Liver (tissue), 9 donors: ENCODE results near the gene TSTD2. TPM values are rescaled to one million over a fixed set of nuclear protein-coding genes. Genes with fewer than 3 reads are reported as not detected.
A peak's percentile ranks its signal among the peaks of the same experiment; 100 is the strongest.

Experiments used
- DNase-seq: peaks from one replicate; pipeline ENCODE4 v3.0.0-alpha.2; 2017; ENCODE audit warnings: low spot score
- H3K27ac ChIP-seq, 2 donors: one replicate each; pipeline ENCODE4 v1.7.0; 2013; ENCODE audit warnings: inconsistent platforms in 2 of 2, low read length in 2 of 2, control low read depth in 1 of 2, low read depth in 1 of 2, mild to moderate bottlenecking in 1 of 2
- H3K27me3 ChIP-seq, 4 donors: one replicate each; pipeline versions ENCODE4 v1.6.1 to v1.7.0; 2013; ENCODE audit warnings: low read length in 3 of 4, inconsistent platforms in 1 of 4, mild to moderate bottlenecking in 1 of 4, moderate library complexity in 1 of 4; ENCODE audit not compliant: control insufficient read depth in 4 of 4, insufficient read depth in 4 of 4
- H3K36me3 ChIP-seq, 4 donors: one replicate each; pipeline versions ENCODE4 v1.6.1 to v1.7.0; 2013; ENCODE audit warnings: low read length in 3 of 4, mild to moderate bottlenecking in 3 of 4, low read depth in 1 of 4, moderate library complexity in 1 of 4; ENCODE audit not compliant: control insufficient read depth in 4 of 4, insufficient read depth in 3 of 4
- H3K4me1 ChIP-seq, 4 donors: one replicate each; pipeline versions ENCODE4 v1.6.1 to v1.7.0; 2013; ENCODE audit warnings: low read length in 3 of 4, mild to moderate bottlenecking in 3 of 4, moderate library complexity in 1 of 4; ENCODE audit not compliant: control insufficient read depth in 4 of 4, insufficient read depth in 4 of 4
- H3K4me3 ChIP-seq, 3 donors: one replicate each; pipeline versions ENCODE4 v1.6.1 to v1.7.0; 2013; ENCODE audit warnings: low read length in 3 of 3, control low read depth in 1 of 3, low read depth in 1 of 3, mild to moderate bottlenecking in 1 of 3
- H3K9ac ChIP-seq, 2 donors: one replicate each; pipeline ENCODE4 v1.7.0; 2013; ENCODE audit warnings: low read length in 2 of 2, mild to moderate bottlenecking in 2 of 2, moderate library complexity in 2 of 2, control low read depth in 1 of 2, low read depth in 1 of 2
- H3K9me3 ChIP-seq, 4 donors: one replicate each; pipeline versions ENCODE4 v1.6.1 to v1.7.0; 2013; ENCODE audit warnings: low read length in 3 of 4; ENCODE audit not compliant: control insufficient read depth in 4 of 4
- ATF3 ChIP-seq: IDR thresholded peaks from 2 replicates; pipeline ENCODE4 v1.6.1; 2016; ENCODE audit warnings: antibody characterized with exemption
- CTCF ChIP-seq: fragments of 150-350 bp; IDR thresholded peaks from 2 replicates; pipeline ENCODE4 v1.5.1; 2017; ENCODE audit warnings: improper control_type of control experiment, low read depth, low read length; ENCODE audit not compliant: missing input control
- EGR1 ChIP-seq, 2 donors: IDR thresholded peaks; 2 replicates each; pipeline ENCODE4 v1.6.1; 2016 to 2018; ENCODE audit warnings: antibody characterized with exemption in 2 of 2, low read depth in 2 of 2
- FOXA1 ChIP-seq: IDR thresholded peaks from 2 replicates; pipeline ENCODE4 v1.6.1; 2016; ENCODE audit warnings: antibody characterized with exemption
- FOXA2 ChIP-seq: IDR thresholded peaks from 2 replicates; pipeline ENCODE4 v1.6.1; 2016; ENCODE audit warnings: antibody characterized with exemption
- GABPA ChIP-seq, 2 donors: IDR thresholded peaks in 1 of 2; conservative IDR thresholded peaks in 1 of 2; 2 replicates each; pipeline ENCODE4 v1.6.1; 2016; ENCODE audit warnings: antibody characterized with exemption in 2 of 2, mild to moderate bottlenecking in 1 of 2, moderate library complexity in 1 of 2
- HNF4A ChIP-seq, 2 donors: conservative IDR thresholded peaks; 2 replicates each; pipeline ENCODE4 v1.6.1; 2016; ENCODE audit warnings: antibody characterized with exemption in 2 of 2, mild to moderate bottlenecking in 2 of 2
- HNF4G ChIP-seq: IDR thresholded peaks from 2 replicates; pipeline ENCODE4 v1.6.1; 2016; ENCODE audit warnings: antibody characterized with exemption
- JUND ChIP-seq, 2 donors: IDR thresholded peaks; 2 replicates each; pipeline ENCODE4 v1.6.1; 2016; ENCODE audit warnings: antibody characterized with exemption in 2 of 2
- MAX ChIP-seq: IDR thresholded peaks from 2 replicates; pipeline ENCODE4 v1.6.1; 2016; ENCODE audit warnings: antibody characterized with exemption
- NR2F2 ChIP-seq: IDR thresholded peaks from 2 replicates; pipeline ENCODE4 v1.6.1; 2016; ENCODE audit warnings: antibody characterized with exemption
- RAD21 ChIP-seq, 2 donors: IDR thresholded peaks; 2 replicates each; pipeline ENCODE4 v1.6.1; 2016; ENCODE audit warnings: antibody characterized with exemption in 2 of 2, mild to moderate bottlenecking in 2 of 2
- REST ChIP-seq: IDR thresholded peaks from 2 replicates; pipeline ENCODE4 v1.6.1; 2016; ENCODE audit warnings: antibody characterized with exemption, mild to moderate bottlenecking
- RXRA ChIP-seq, 2 donors: IDR thresholded peaks; 2 replicates each; pipeline ENCODE4 v1.6.1; 2017 to 2018; ENCODE audit warnings: antibody characterized with exemption in 2 of 2, mild to moderate bottlenecking in 1 of 2
- SP1 ChIP-seq: IDR thresholded peaks from 2 replicates; pipeline ENCODE4 v1.6.1; 2018; ENCODE audit warnings: antibody characterized with exemption, mild to moderate bottlenecking
- TAF1 ChIP-seq: conservative IDR thresholded peaks from 2 replicates; pipeline ENCODE4 v1.6.1; 2016; ENCODE audit warnings: antibody characterized with exemption, mild to moderate bottlenecking
- YY1 ChIP-seq: IDR thresholded peaks from 2 replicates; pipeline ENCODE4 v1.6.1; 2016; ENCODE audit warnings: antibody characterized with exemption, mild to moderate bottlenecking
- ZBTB33 ChIP-seq: IDR thresholded peaks from 2 replicates; pipeline ENCODE4 v1.6.1; 2016; ENCODE audit warnings: antibody characterized with exemption
- WGBS: extraction: QIAGEN DNeasy Blood & Tissue Kit; methylation state at CpG from one replicate; pipeline ENCODE4 v1.1.7; 2013; 5-methylcytosine and 5-hydroxymethylcytosine counted together
- polyA plus RNA-seq, 2 donors: library from polyadenylated mRNA; stranded (reverse) in 1 of 2; unstranded in 1 of 2; fragments of 200-250 nt in 1 of 2; fragments of >200 nt in 1 of 2; fragmentation: Nextera tagmentation in 1 of 2; extraction: Ambion mirVana in 1 of 2; gene quantifications; one replicate each; pipeline versions ENCODE4 v1.2.1 to v1.2.3, GENCODE V29; 2013 to 2015
- total RNA-seq, 2 donors: library from RNA; depleted of rRNA; stranded (reverse); fragments of >200 nt; gene quantifications; one replicate each; pipeline ENCODE4 v1.2.3, GENCODE V29; 2014
- donor health status: healthy.
- donor health status: healthy.
- donor health status: healthy.
- donor health status: healthy.
- donor health status: healthy.

The TSTD2 gene
- total and polyA plus RNA-seq, 4 donors, result 4.6 to 13.8 (median 7.1) TPM

GRCh38 chr9:97645720-97646119, 12.6 kb upstream of the TSTD2 start:
- Histone ChIP-seq H3K36me3 (peaks cover 4 to 37% (median 28%) of the 10 kb centered on the region in 4 donors), H3K9ac (peak overlapping the region in 1 of 2 donors; percentile 7), H3K4me1 (peaks cover 0 to 17% (median 13%) of the 10 kb centered on the region in 4 donors), H3K27me3 (no peaks in the 10 kb centered on the region), H3K27ac (no peak overlapping the region), H3K4me3 (no peak overlapping the region), H3K9me3 (no peaks in the 10 kb centered on the region)
- no peak for DNase-seq
- TF ChIP-seq TAF1 (no peak), FOXA1 (no peak), YY1 (no peak), HNF4A (conservative IDR thresholded peaks at IDR 0.05) (peak in 1 of 2 donors; percentile 4)

GRCh38 chr9:97640325-97640724, 7.2 kb upstream of the TSTD2 start:
- no peaks in the 10 kb centered on the region for H3K27me3 ChIP-seq
- DNase-seq, result no peak
- no peak overlapping the region for H3K27ac ChIP-seq
- no peak overlapping the region for H3K9ac ChIP-seq
- 85% methylated on average over 2 of the region's 2 CpGs for WGBS
- no peaks in the 10 kb centered on the region for H3K9me3 ChIP-seq
- TF ChIP-seq TAF1 (no peak), MAX (no peak), GABPA (IDR thresholded peaks at IDR 0.05 in 1 of 2, conservative IDR thresholded peaks at IDR 0.05 in 1 of 2) (no peak), RXRA (IDR thresholded peaks at IDR 0.05) (no peak), NR2F2 (no peak), JUND (IDR thresholded peaks at IDR 0.05) (no peak)
- peaks cover 1 to 29% (median 22%) of the 10 kb centered on the region in 4 donors for H3K4me1 ChIP-seq
- H3K4me3 ChIP-seq, result no peak overlapping the region
- H3K36me3 ChIP-seq, result peaks cover 3 to 25% (median 18%) of the 10 kb centered on the region in 4 donors

- TF ChIP-seq YY1 (no peak), HNF4G (no peak), NR2F2 (no peak), RAD21 (IDR thresholded peaks at IDR 0.05) (no peak), ATF3 (no peak), JUND (IDR thresholded peaks at IDR 0.05) (no peak), RXRA (IDR thresholded peaks at IDR 0.05) (no peak), MAX (no peak), TAF1 (no peak), EGR1 (IDR thresholded peaks at IDR 0.05; ENCODE audit: low read depth in 2 of 2) (no peak), FOXA1 (no peak), HNF4A (conservative IDR thresholded peaks at IDR 0.05) (no peak), CTCF (no peak), ZBTB33 (no peak), GABPA (IDR thresholded peaks at IDR 0.05 in 1 of 2, conservative IDR thresholded peaks at IDR 0.05 in 1 of 2) (no peak), FOXA2 (no peak), SP1 (no peak), REST (no peak)
- H3K27ac ChIP-seq, result no peak overlapping the region
- no peaks in the 10 kb centered on the region for H3K9me3 ChIP-seq
- no peak for DNase-seq
- peaks cover 4 to 40% (median 25%) of the 10 kb centered on the region in 4 donors for H3K4me1 ChIP-seq
- H3K36me3 ChIP-seq, result peaks cover 0 to 20% (median 14%) of the 10 kb centered on the region in 4 donors
- H3K27me3 ChIP-seq, result no peaks in the 10 kb centered on the region
- no peak overlapping the region for H3K4me3 ChIP-seq
- H3K9ac ChIP-seq, result no peak overlapping the region
- WGBS, result 56% methylated on average over 3 of the region's 3 CpGs
These were observed 5.5 kb upstream of the TSTD2 start for GRCh38 chr9:97638666-97639065.
